Keratinocyte (primary cell): ENCODE measurements around the gene PVR. TPM values are rescaled to one million over a fixed set of nuclear protein-coding genes. Genes with fewer than 3 reads are reported as not detected.
A peak's percentile ranks its signal among the peaks of the same experiment; 100 is the strongest.

Experiments
- DNase-seq: peaks from one replicate; pipeline ENCODE4 v3.0.0-alpha.2; 2011; ENCODE audit warnings: low read depth, missing footprints, low spot score
- FAIRE-seq: peaks from 2 replicates; lab custom pipeline; 2011; peaks lifted over from hg19 to GRCh38; lab: Jason Lieb, UNC
- H2AFZ ChIP-seq: 2 replicates; pipeline ENCODE4 v1.6.0; 2012; ENCODE audit warnings: low read length, control low read depth, inconsistent platforms; ENCODE audit not compliant: control insufficient read depth
- H3K27ac ChIP-seq: 2 replicates; pipeline ENCODE4 v1.5.1; 2011; ENCODE audit warnings: low read length; ENCODE audit not compliant: control insufficient read depth, insufficient read depth
- H3K27me3 ChIP-seq: 3 replicates; pipeline ENCODE4 v1.6.0; 2011; ENCODE audit warnings: low read length; ENCODE audit not compliant: control insufficient read depth, insufficient read depth; ENCODE audit errors: extremely low read depth
- H3K36me3 ChIP-seq, 2 experiments: 2 replicates in 1 of 2; 3 replicates in 1 of 2; pipeline ENCODE4 v1.5.1; 2011; ENCODE audit warnings: low read length in 2 of 2, mild to moderate bottlenecking in 1 of 2; ENCODE audit not compliant: control insufficient read depth in 2 of 2, insufficient read depth in 2 of 2; ENCODE audit errors: extremely low read depth in 1 of 2
- H3K4me1 ChIP-seq: 3 replicates; pipeline ENCODE4 v1.5.1; 2011; ENCODE audit warnings: low read length; ENCODE audit not compliant: control insufficient read depth, insufficient read depth; ENCODE audit errors: extremely low read depth
- H3K4me2 ChIP-seq: 3 replicates; pipeline ENCODE4 v1.6.0; 2011; ENCODE audit warnings: low read depth, low read length; ENCODE audit not compliant: control insufficient read depth, insufficient read depth; ENCODE audit errors: extremely low read depth
- H3K4me3 ChIP-seq, 3 experiments: fragments of 200-600 bp in 1 of 3; sonication (generic) in 1 of 3; 2 replicates in 2 of 3; 3 replicates in 1 of 3; pipeline ENCODE4 v1.5.1; 2011 to 2016; ENCODE audit warnings: low read length in 3 of 3, mild to moderate bottlenecking in 3 of 3, control low read depth in 2 of 3, inconsistent platforms in 1 of 3, low read depth in 1 of 3, mixed read lengths in 1 of 3, mixed run types in 1 of 3, moderate library complexity in 1 of 3; ENCODE audit not compliant: control insufficient read depth in 2 of 3, insufficient read depth in 2 of 3; ENCODE audit errors: extremely low read depth in 1 of 3
- H3K79me2 ChIP-seq: 2 replicates; pipeline ENCODE4 v1.6.0; 2012; ENCODE audit warnings: low read length; ENCODE audit not compliant: control insufficient read depth, insufficient read depth
- H3K9ac ChIP-seq: 3 replicates; pipeline ENCODE4 v1.6.0; 2011; ENCODE audit warnings: low read length; ENCODE audit not compliant: control insufficient read depth, insufficient read depth; ENCODE audit errors: extremely low read depth
- H3K9me1 ChIP-seq: 3 replicates; pipeline ENCODE4 v1.6.0; 2011; ENCODE audit warnings: low read length; ENCODE audit not compliant: control insufficient read depth, insufficient read depth; ENCODE audit errors: extremely low read depth
- H3K9me3 ChIP-seq: 2 replicates; pipeline ENCODE4 v1.5.1; 2012; ENCODE audit warnings: low read depth, low read length; ENCODE audit not compliant: control insufficient read depth
- H4K20me1 ChIP-seq: 3 replicates; pipeline ENCODE4 v1.6.0; 2011; ENCODE audit warnings: low read length; ENCODE audit not compliant: control insufficient read depth, insufficient read depth; ENCODE audit errors: extremely low read depth
- EZH2 ChIP-seq: IDR thresholded peaks from one replicate; pipeline ENCODE4 v1.6.1; 2012; ENCODE audit warnings: inconsistent platforms, mild to moderate bottlenecking, low read length, moderate library complexity
- dilution Hi-C: fragments of 300-500 bp; cut with MboI; formaldehyde crosslinking; loops from one replicate; pipeline ENCODE4 v1.7.0; 2020; ENCODE audit warnings: low sequenced_read_pairs; ENCODE audit not compliant: extremely low pct_ligation_motif_present
- polyA plus RNA-seq, 5 experiments: library from polyadenylated mRNA; depleted of rRNA in 3 of 5; stranded (reverse) in 3 of 5; stranded (forward) in 1 of 5; unstranded in 1 of 5; fragments of >200 nt; gene quantifications; 1 replicate in 1 of 5; 2 replicates in 3 of 5; 3 replicates in 1 of 5; pipeline versions ENCODE4 v1.2.1 to v1.2.3, GENCODE V29; 2011 to 2012; ENCODE audit warnings: missing spikeins in 2 of 5, low read depth in 1 of 5, low replicate concordance in 1 of 5
- TF ChIP-seq, protein P1 (sequence below), 3 experiments: IDR thresholded peaks in 1 of 3; conservative IDR thresholded peaks in 1 of 3; optimal IDR thresholded peaks in 1 of 3; 2 replicates in 2 of 3; 3 replicates in 1 of 3; pipeline versions ENCODE3 to v1.5.1; 2011; ENCODE audit warnings: low read length in 3 of 3, mild to moderate bottlenecking in 3 of 3, moderate library complexity in 2 of 3, control low read depth in 1 of 3, inconsistent platforms in 1 of 3; ENCODE audit not compliant: insufficient read depth in 2 of 3; ENCODE audit errors: extremely low read depth in 1 of 3

PVR gene
- polyA plus RNA-seq, 1 donor (not counting 4 experiments of a cell fraction or from before 2014, with no cell fraction given), result 48.1 TPM

DNA sequence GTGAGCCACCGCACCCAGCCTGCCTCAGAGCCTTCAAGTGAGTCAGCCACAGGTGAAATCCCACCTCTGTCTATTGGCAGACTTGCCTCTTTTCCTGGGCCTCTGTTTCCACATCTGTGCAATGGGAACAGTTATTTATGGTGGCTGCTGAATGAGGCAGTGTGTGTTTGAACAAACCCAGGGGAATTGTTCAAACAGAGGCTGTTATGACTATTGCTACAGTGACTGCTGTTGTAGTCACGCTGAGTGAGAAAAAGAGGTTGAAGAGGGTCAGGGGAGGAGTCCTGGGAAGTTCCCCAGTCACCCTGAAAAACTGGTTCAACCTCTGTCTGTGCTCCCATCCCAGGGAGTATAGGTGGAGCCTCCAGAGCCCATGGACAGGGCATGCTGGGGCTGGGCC is 27.7 kb downstream of the PVR start, which contains the start of gene CEACAM19:
CEACAM19 (plus strand) TSS at position 83 of the 400 bp plus-strand sequence. CDS start 450 bp downstream, outside the sequence.
- H3K4me1 ChIP-seq, result peaks cover 10% of the 10 kb centered on the region
- no peaks in the 10 kb centered on the region for H4K20me1 ChIP-seq
- no peak for DNase-seq
- no peaks in the 10 kb centered on the region for H3K9me3 ChIP-seq
- no peak for TF ChIP-seq EZH2
- no peaks in the 10 kb centered on the region for H3K27me3 ChIP-seq
- H3K9ac ChIP-seq, result peak within 1 kb of the TSS; percentile 22
- peak within 1 kb of the TSS; percentile 35 for H3K4me2 ChIP-seq
- H3K9me1 ChIP-seq, result peaks cover 2% of the 10 kb centered on the region
- peak within 1 kb of the TSS; percentile 66 for H3K27ac ChIP-seq
- peak; percentile 87 for FAIRE-seq
- H3K36me3 ChIP-seq, result no peaks in the 10 kb centered on the region
- H3K79me2 ChIP-seq, result no peaks in the 10 kb centered on the region
- no peak within 1 kb of the TSS for H3K4me3 ChIP-seq
- no peak within 1 kb of the TSS for H2AFZ ChIP-seq
- dilution Hi-C loops, result no loop called here

DNA sequence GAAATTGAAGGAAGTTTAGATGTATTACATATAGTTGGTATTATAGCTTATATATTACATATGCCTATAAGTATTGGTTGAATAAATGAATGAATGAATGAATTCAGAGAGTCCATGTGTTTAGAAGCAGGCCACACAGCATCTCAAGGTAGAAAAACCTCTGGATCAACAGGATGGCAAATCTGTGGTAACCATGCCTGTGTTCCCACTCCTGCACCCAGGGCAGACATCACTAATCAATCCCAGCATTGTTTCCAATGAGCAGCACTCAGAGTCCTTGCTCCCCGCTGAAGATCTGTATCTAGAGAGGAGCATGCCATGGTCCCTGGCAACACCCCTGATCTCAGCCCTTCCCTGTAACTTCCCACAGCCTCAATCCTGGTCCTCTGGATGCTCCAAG is 28.5 kb downstream of the PVR start:
- FAIRE-seq (no peak), DNase-seq (no peak)
- no peaks in the 10 kb centered on the region for H4K20me1 ChIP-seq
- no peaks in the 10 kb centered on the region for H3K27me3 ChIP-seq
- H3K27ac ChIP-seq, result no peak overlapping the region
- no peaks in the 10 kb centered on the region for H3K79me2 ChIP-seq
- H3K9me3 ChIP-seq, result no peaks in the 10 kb centered on the region
- H3K4me1 ChIP-seq, result peaks cover 16% of the 10 kb centered on the region
- H3K4me3 ChIP-seq, result no peak overlapping the region
- dilution Hi-C loops, result no loop called here
- TF ChIP-seq EZH2, result no peak
- TF ChIP-seq, protein P1, sequence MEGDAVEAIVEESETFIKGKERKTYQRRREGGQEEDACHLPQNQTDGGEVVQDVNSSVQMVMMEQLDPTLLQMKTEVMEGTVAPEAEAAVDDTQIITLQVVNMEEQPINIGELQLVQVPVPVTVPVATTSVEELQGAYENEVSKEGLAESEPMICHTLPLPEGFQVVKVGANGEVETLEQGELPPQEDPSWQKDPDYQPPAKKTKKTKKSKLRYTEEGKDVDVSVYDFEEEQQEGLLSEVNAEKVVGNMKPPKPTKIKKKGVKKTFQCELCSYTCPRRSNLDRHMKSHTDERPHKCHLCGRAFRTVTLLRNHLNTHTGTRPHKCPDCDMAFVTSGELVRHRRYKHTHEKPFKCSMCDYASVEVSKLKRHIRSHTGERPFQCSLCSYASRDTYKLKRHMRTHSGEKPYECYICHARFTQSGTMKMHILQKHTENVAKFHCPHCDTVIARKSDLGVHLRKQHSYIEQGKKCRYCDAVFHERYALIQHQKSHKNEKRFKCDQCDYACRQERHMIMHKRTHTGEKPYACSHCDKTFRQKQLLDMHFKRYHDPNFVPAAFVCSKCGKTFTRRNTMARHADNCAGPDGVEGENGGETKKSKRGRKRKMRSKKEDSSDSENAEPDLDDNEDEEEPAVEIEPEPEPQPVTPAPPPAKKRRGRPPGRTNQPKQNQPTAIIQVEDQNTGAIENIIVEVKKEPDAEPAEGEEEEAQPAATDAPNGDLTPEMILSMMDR (optimal IDR thresholded peaks at IDR 0.05 in 1 of 3, IDR thresholded peaks at IDR 0.05 in 1 of 3, conservative IDR thresholded peaks at IDR 0.05 in 1 of 3; ENCODE audit: extremely low read depth in 1 of 3, insufficient read depth in 2 of 3, low read length in 3 of 3), result no peak
- H2AFZ ChIP-seq, result no peak overlapping the region
- H3K4me2 ChIP-seq, result no peak overlapping the region
- no peaks in the 10 kb centered on the region for H3K9me1 ChIP-seq
- no peak overlapping the region for H3K9ac ChIP-seq
- H3K36me3 ChIP-seq, result no peaks in the 10 kb centered on the region

DNA sequence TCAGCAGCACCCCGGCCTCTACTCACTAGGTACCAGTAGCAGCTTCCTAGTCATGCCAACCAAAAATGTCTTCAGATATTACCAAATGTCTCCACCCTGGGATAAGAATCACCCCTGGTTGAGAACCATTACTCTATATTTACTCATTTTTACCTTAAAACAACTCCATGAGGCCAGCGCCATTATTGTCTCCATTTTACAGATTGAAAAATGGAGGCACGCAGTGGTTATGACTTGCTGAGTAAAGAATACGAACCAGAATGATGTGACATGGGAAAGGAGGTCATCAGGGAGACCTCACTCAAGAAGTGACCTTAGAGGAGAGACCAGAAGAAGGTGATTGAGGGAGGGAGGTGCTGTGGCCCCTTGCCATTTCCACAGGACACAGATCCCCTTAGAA is 29.8 kb downstream of the PVR start:
- peaks cover 0 to under 1% of the 10 kb centered on the region in 2 experiments for H3K36me3 ChIP-seq
- no peaks in the 10 kb centered on the region for H3K9me1 ChIP-seq
- H2AFZ ChIP-seq, result no peak overlapping the region
- no peak overlapping the region for H3K4me2 ChIP-seq
- no peak overlapping the region for H3K9ac ChIP-seq
- no peak for FAIRE-seq
- no peak overlapping the region for H3K27ac ChIP-seq
- no peak overlapping the region for H3K4me3 ChIP-seq
- H4K20me1 ChIP-seq, result no peaks in the 10 kb centered on the region
- no peak for TF ChIP-seq EZH2
- TF ChIP-seq, protein P1 (optimal IDR thresholded peaks at IDR 0.05 in 1 of 3, IDR thresholded peaks at IDR 0.05 in 1 of 3, conservative IDR thresholded peaks at IDR 0.05 in 1 of 3; ENCODE audit: extremely low read depth in 1 of 3, insufficient read depth in 2 of 3, low read length in 3 of 3), result no peak
- dilution Hi-C loops, result no loop called here
- peaks cover 20% of the 10 kb centered on the region for H3K4me1 ChIP-seq
- no peaks in the 10 kb centered on the region for H3K9me3 ChIP-seq
- H3K79me2 ChIP-seq, result no peaks in the 10 kb centered on the region
- no peaks in the 10 kb centered on the region for H3K27me3 ChIP-seq
- no peak for DNase-seq
